BJ (cell line): ENCODE measurements around the gene OXSR1. TPM values are rescaled to one million over a fixed set of nuclear protein-coding genes. Genes with fewer than 3 reads are reported as not detected.

Experiments
- CTCF ChIA-PET: fragments of 350-600 bp; formaldehyde crosslinking; extraction: SDS; loops from one replicate; lab custom pipeline; 2021; ENCODE audit warnings: antibody characterized with exemption, inconsistent platforms; lab: Yijun Ruan, JAX
- POLR2A ChIA-PET: fragments of 300-600 bp; sonication (Branson Sonifier 250); formaldehyde crosslinking; extraction: SDS; loops from one replicate; lab custom pipeline; 2021; ENCODE audit warnings: antibody characterized with exemption; lab: Charles Lee
- DNase-seq: peaks from one replicate; pipeline ENCODE4 v3.0.0-alpha.2; 2011; ENCODE audit warnings: low read depth
- H3K27me3 ChIP-seq: 2 replicates; pipeline ENCODE4 v1.6.0; 2011; ENCODE audit warnings: low read length; ENCODE audit not compliant: control insufficient read depth, insufficient read depth
- H3K36me3 ChIP-seq: 2 replicates; pipeline ENCODE4 v1.5.1; 2011; ENCODE audit warnings: low read length; ENCODE audit not compliant: control insufficient read depth, insufficient read depth
- H3K4me3 ChIP-seq: 2 replicates; pipeline ENCODE4 v1.5.1; 2011; ENCODE audit warnings: low read depth, mild to moderate bottlenecking, control low read depth, low read length
- polyA plus RNA-seq: library from polyadenylated mRNA; depleted of rRNA; stranded (reverse); fragments of >200 nt; gene quantifications from 2 replicates; pipeline ENCODE4 v1.2.3, GENCODE V29; 2011
- TF ChIP-seq, protein P1 (sequence below): IDR thresholded peaks from 2 replicates; pipeline ENCODE4 v1.5.1; 2011; ENCODE audit warnings: low read depth, mild to moderate bottlenecking, control low read depth, inconsistent platforms, low read length, moderate library complexity; ENCODE audit not compliant: insufficient read depth

The OXSR1 gene
- polyA plus RNA-seq, 1 experiment = 27.6 TPM

DNA sequence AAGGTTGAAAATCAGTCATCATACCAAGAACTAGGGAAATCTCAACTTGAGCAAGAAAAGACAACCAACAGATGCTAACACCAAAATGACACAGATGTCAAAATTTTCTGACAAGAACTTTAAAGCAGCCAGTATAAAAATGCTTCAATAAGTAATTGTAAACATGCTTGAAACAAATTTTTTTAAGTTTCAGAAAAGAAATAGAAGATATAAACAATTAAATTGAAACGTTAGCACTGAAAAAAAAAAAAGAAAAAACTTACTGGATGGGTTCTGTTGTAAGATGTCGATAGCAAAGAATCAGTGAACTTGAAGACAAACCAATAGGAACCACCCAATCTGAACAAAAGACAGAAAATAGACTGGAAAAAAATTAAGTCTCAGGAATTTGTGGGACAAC, 18.8 kb upstream of the OXSR1 start:
- TF ChIP-seq, protein P1, sequence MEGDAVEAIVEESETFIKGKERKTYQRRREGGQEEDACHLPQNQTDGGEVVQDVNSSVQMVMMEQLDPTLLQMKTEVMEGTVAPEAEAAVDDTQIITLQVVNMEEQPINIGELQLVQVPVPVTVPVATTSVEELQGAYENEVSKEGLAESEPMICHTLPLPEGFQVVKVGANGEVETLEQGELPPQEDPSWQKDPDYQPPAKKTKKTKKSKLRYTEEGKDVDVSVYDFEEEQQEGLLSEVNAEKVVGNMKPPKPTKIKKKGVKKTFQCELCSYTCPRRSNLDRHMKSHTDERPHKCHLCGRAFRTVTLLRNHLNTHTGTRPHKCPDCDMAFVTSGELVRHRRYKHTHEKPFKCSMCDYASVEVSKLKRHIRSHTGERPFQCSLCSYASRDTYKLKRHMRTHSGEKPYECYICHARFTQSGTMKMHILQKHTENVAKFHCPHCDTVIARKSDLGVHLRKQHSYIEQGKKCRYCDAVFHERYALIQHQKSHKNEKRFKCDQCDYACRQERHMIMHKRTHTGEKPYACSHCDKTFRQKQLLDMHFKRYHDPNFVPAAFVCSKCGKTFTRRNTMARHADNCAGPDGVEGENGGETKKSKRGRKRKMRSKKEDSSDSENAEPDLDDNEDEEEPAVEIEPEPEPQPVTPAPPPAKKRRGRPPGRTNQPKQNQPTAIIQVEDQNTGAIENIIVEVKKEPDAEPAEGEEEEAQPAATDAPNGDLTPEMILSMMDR = no peak
- POLR2A ChIA-PET = no interaction called here
- Histone ChIP-seq H3K4me3 (no peak overlapping the region), H3K27me3 (peaks cover 2% of the 10 kb centered on the region; the same call in 1 of the 2 replicates), H3K36me3 (peaks cover 6% of the 10 kb centered on the region)
- CTCF ChIA-PET = no interaction called here
- DNase-seq = no peak

DNA sequence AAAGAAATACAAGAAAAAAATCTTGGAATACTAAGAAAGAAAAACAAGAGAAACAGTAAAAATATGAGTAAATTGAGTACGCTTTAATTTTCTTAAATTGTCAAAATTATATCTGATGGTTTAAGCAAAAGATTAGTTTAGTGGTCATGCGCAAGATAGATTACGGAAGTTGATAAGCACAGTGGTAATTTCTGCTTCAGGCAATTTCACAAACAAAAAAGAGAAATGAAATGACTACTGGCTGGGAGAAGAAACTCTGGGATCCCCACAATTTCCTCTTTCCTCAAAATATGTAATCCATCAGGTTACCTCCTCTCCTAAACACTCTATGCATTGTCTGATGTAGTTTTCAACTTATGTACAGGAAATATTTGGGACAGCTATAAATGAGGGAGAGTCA, 17.9 kb upstream of the OXSR1 start:
- H3K27me3 ChIP-seq = peaks cover 2% of the 10 kb centered on the region; the same call in 1 of the 2 replicates
- TF ChIP-seq, protein P1 = no peak
- DNase-seq = no peak
- POLR2A ChIA-PET = no interaction called here
- no peaks in the 10 kb centered on the region for H3K36me3 ChIP-seq
- CTCF ChIA-PET = no interaction called here
- H3K4me3 ChIP-seq = no peak overlapping the region

DNA sequence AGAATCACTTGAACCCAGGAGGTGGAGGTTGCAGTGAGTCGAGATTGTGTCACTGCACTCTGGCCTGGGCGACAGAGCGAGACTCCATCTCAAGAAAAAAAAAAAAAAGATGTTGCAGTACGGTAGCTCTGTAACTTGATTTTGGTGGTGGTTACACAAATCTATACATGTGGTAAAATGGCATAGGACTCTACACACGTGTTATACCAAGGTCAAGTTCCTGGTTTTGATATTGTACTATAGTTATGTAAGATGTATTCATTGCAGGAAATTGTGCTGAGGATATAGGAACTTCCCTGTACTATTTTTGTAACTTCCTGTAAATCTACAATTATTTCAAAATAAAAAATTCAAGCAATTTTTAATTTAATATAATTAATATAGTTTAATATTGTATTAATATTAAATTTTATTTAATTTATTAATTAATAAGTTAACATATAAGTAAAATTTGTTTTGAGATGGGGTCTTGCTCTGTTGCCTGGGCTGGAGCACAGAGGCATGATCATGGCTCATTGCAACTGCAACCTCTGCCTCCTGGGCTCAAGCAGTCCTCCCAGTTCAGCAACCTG, 16.9 kb upstream of the OXSR1 start:
- TF ChIP-seq, protein P1 = no peak
- H3K4me3 ChIP-seq = no peak overlapping the region
- ChIA-PET CTCF (no interaction called here), POLR2A (no interaction called here)
- peaks cover 2% of the 10 kb centered on the region; the same call in 1 of the 2 replicates for H3K27me3 ChIP-seq
- no peak for DNase-seq
- H3K36me3 ChIP-seq = no peaks in the 10 kb centered on the region

DNA sequence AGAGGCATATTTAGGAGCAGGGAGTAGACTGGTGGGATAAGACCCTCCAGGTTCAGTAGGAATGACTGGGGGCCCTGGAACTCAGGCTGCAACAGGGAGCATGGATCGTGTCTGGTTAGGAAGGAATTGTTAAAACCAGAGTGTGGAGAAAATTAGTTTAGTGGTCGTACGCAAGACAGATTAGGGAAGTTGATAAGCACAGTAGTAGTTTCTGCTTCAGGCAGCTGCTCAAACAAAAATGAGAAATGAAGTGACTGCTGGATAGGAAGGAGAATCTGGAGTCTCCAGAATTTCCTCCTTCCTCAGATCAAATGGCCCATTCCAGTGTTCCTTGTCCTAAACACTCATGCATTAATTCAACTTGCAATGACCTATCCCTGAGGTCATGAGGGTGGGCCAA, 15.6 kb upstream of the OXSR1 start:
- H3K4me3 ChIP-seq = no peak overlapping the region
- ChIA-PET CTCF (no interaction called here), POLR2A (no interaction called here)
- TF ChIP-seq, protein P1 = no peak
- H3K27me3 ChIP-seq = peaks cover 2% of the 10 kb centered on the region; the same call in 1 of the 2 replicates
- no peaks in the 10 kb centered on the region for H3K36me3 ChIP-seq
- no peak for DNase-seq

DNA sequence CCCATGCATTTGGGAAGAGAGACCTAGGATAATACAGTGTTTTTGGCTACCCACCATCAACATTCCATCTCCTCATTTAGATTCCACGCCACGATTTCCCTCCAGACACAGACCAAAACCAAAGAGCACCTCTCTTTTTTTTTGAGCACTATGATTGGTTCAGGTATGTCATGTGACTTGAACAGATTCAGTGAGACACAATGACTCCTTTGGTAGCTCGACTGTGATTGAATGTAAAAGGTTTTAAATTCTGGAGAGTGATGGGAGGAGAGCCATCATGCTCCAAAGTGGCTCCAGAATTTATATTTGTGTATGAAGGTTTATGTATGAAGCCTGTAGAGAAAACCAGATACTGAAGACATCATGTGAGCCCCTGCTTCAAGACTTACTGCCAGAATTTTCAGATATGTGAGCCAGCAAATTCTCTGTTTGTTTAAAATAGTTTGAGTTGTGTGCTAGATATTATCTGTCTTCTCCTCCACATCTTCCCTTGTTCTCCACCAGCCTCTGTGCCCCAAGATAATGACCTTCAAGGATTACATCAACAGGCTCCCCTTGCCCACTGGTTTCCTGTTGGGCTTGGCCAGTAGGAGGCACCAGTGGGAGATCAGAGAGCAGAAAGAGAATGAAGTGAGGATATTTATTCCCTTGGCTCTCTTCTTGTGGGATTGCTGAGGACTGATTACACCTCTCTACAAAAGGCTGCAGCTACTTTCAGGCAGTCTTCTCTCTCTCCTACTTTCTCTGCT, 14.4 kb upstream of the OXSR1 start:
- Histone ChIP-seq H3K4me3 (no peak overlapping the region), H3K27me3 (peaks cover 2% of the 10 kb centered on the region; the same call in 1 of the 2 replicates), H3K36me3 (no peaks in the 10 kb centered on the region)
- DNase-seq = no peak
- CTCF ChIA-PET = no interaction called here
- TF ChIP-seq, protein P1 = no peak
- POLR2A ChIA-PET = no interaction called here
